OCI-LY1 (cell line): ENCODE results near the gene SCAF8.

Source experiments
- H2AFZ ChIP-seq: fragments of 200-600 bp; sonication (generic), shearing (Covaris generic); 2 replicates; pipeline ENCODE4 v1.6.0; 2014; ENCODE audit warnings: antibody characterized with exemption, mild to moderate bottlenecking, low read length
- H3F3A ChIP-seq: fragments of 200-600 bp; sonication (generic), shearing (Covaris generic); 2 replicates; pipeline ENCODE4 v1.6.0; 2014; ENCODE audit warnings: mild to moderate bottlenecking, antibody characterized with exemption, low read length, moderate library complexity; ENCODE audit not compliant: insufficient read depth
- H3K27ac ChIP-seq: fragments of 200-600 bp; sonication (generic); 2 replicates; pipeline ENCODE4 v1.5.1; 2014; ENCODE audit warnings: low read length, mixed run types, mild to moderate bottlenecking, low read depth; ENCODE audit not compliant: poor library complexity, severe bottlenecking
- H3K27me3 ChIP-seq: fragments of 200-600 bp; sonication (generic); 2 replicates; pipeline ENCODE4 v1.6.0; 2014; ENCODE audit warnings: antibody characterized with exemption, mild to moderate bottlenecking, low read length, moderate library complexity; ENCODE audit not compliant: insufficient read depth
- H3K36me3 ChIP-seq: fragments of 200-600 bp; sonication (generic); 2 replicates; pipeline ENCODE4 v1.6.1; 2014; ENCODE audit warnings: mild to moderate bottlenecking, antibody characterized with exemption, low read length, moderate library complexity, mixed read lengths; ENCODE audit not compliant: insufficient read depth
- H3K4me1 ChIP-seq: fragments of 200-600 bp; sonication (generic); 2 replicates; pipeline ENCODE4 v1.5.1; 2014; ENCODE audit warnings: mild to moderate bottlenecking, low read length, moderate library complexity; ENCODE audit not compliant: insufficient read depth, severe bottlenecking
- H3K4me2 ChIP-seq: fragments of 200-600 bp; sonication (generic), shearing (Covaris generic); 2 replicates; pipeline ENCODE4 v1.6.1; 2014; ENCODE audit warnings: low read length
- H3K4me3 ChIP-seq: fragments of 200-600 bp; sonication (generic); 2 replicates; pipeline ENCODE4 v1.5.1; 2014; ENCODE audit warnings: low read length, low read depth, mild to moderate bottlenecking, mixed read lengths; ENCODE audit not compliant: poor library complexity, severe bottlenecking
- H3K79me2 ChIP-seq: fragments of 200-600 bp; shearing (Covaris generic); 2 replicates; pipeline ENCODE4 v1.6.1; 2016; ENCODE audit warnings: mixed run types, low read length, mixed read lengths; ENCODE audit not compliant: insufficient read depth
- H3K9ac ChIP-seq: fragments of 200-600 bp; sonication (generic), shearing (Covaris generic); 2 replicates; pipeline ENCODE4 v1.6.1; 2014; ENCODE audit warnings: mild to moderate bottlenecking, low read length, mixed read lengths
- H3K9me2 ChIP-seq: fragments of 200-600 bp; sonication (generic), shearing (Covaris generic); 2 replicates; pipeline ENCODE4 v1.6.1; 2014; ENCODE audit warnings: low read depth, mild to moderate bottlenecking, low read length, mixed read lengths
- H3K9me3 ChIP-seq: fragments of 200-600 bp; shearing (Covaris generic); 2 replicates; pipeline ENCODE4 v1.6.1; 2014; ENCODE audit warnings: low read length, mixed read lengths
- H4K20me1 ChIP-seq: fragments of 200-600 bp; sonication (generic), shearing (Covaris generic); 2 replicates; pipeline ENCODE4 v1.6.0; 2016; ENCODE audit warnings: mild to moderate bottlenecking, low read length; ENCODE audit not compliant: insufficient read depth
- CTCF ChIP-seq: fragments of 200-600 bp; sonication (generic), shearing (Covaris generic); IDR thresholded peaks from 2 replicates; pipeline ENCODE4 v1.5.1; 2017; ENCODE audit warnings: mild to moderate bottlenecking, antibody characterized with exemption, low read length, moderate library complexity, mixed read lengths
- EZH2 ChIP-seq: fragments of 200-600 bp; sonication (generic), shearing (Covaris generic); IDR thresholded peaks from 2 replicates; pipeline ENCODE4 v1.8.0; 2017; ENCODE audit warnings: borderline replicate concordance, mixed run types, mild to moderate bottlenecking, antibody characterized with exemption, low read length, moderate library complexity, mixed read lengths

Gene SCAF8

GRCh38 chr6:154872542-154873114, 139.4 kb downstream of the SCAF8 start:
- H3K27me3 ChIP-seq, result no peaks in the 10 kb centered on the region
- no peaks in the 10 kb centered on the region for H3K9me3 ChIP-seq
- no peak overlapping the region for H3K27ac ChIP-seq
- TF ChIP-seq EZH2 (no peak), CTCF (no peak)
- no peak overlapping the region for H2AFZ ChIP-seq
- H3K4me2 ChIP-seq, result no peak overlapping the region
- no peaks in the 10 kb centered on the region for H3K36me3 ChIP-seq
- no peak overlapping the region for H3K4me3 ChIP-seq
- no peaks in the 10 kb centered on the region for H3K4me1 ChIP-seq
- no peaks in the 10 kb centered on the region for H3F3A ChIP-seq
- no peaks in the 10 kb centered on the region for H3K79me2 ChIP-seq
- H3K9ac ChIP-seq, result no peak overlapping the region
- no peaks in the 10 kb centered on the region for H4K20me1 ChIP-seq
- no peaks in the 10 kb centered on the region for H3K9me2 ChIP-seq

DNA sequence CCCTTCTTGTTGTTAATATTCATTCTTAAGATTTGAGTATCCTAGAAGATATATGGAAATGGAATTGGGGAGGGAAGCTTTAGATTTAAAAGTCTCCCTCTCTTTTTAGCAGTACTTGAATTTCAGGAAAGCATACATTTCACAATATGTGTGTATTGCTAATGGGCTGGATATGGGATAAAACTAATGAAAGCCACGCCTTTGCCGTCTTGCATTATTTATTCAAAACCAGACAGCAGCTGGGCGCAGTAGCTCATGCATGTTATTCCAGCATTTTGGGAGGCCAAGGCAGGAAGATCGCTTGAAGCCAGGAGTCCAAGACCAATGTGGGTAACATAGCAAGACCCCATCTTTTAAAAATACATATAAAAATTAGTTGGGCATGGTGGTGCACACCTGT, 140.3 kb downstream of the SCAF8 start:
- H3K4me1 ChIP-seq, result no peaks in the 10 kb centered on the region
- no peaks in the 10 kb centered on the region for H3K36me3 ChIP-seq
- H3F3A ChIP-seq, result no peaks in the 10 kb centered on the region
- H2AFZ ChIP-seq, result no peak overlapping the region
- H3K9me2 ChIP-seq, result no peaks in the 10 kb centered on the region
- no peak overlapping the region for H3K4me3 ChIP-seq
- no peak overlapping the region for H3K9ac ChIP-seq
- no peaks in the 10 kb centered on the region for H3K79me2 ChIP-seq
- H3K4me2 ChIP-seq, result no peak overlapping the region
- H3K9me3 ChIP-seq, result no peaks in the 10 kb centered on the region
- no peaks in the 10 kb centered on the region for H4K20me1 ChIP-seq
- H3K27ac ChIP-seq, result no peak overlapping the region
- no peak for TF ChIP-seq CTCF
- no peak for TF ChIP-seq EZH2
- no peaks in the 10 kb centered on the region for H3K27me3 ChIP-seq

- no peaks in the 10 kb centered on the region for H3F3A ChIP-seq
- no peaks in the 10 kb centered on the region for H3K79me2 ChIP-seq
- H3K9me3 ChIP-seq, result no peaks in the 10 kb centered on the region
- no peaks in the 10 kb centered on the region for H3K36me3 ChIP-seq
- H3K4me2 ChIP-seq, result no peak overlapping the region
- no peaks in the 10 kb centered on the region for H3K27me3 ChIP-seq
- H3K9ac ChIP-seq, result no peak overlapping the region
- no peaks in the 10 kb centered on the region for H3K9me2 ChIP-seq
- H4K20me1 ChIP-seq, result no peaks in the 10 kb centered on the region
- H3K27ac ChIP-seq, result no peak overlapping the region
- no peaks in the 10 kb centered on the region for H3K4me1 ChIP-seq
- no peak overlapping the region for H2AFZ ChIP-seq
- H3K4me3 ChIP-seq, result no peak overlapping the region
- TF ChIP-seq EZH2, result no peak
- no peak for TF ChIP-seq CTCF
Measured at GRCh38 chr6:154874773-154875592, 141.8 kb downstream of the SCAF8 start.
